Progenitor cell of endocrine pancreas (in vitro differentiated cells): ENCODE results near the gene TSSK1B. TPM values are rescaled to one million over a fixed set of nuclear protein-coding genes. Genes with fewer than 3 reads are reported as not detected.

Experiments
- DNase-seq: peaks from one replicate; pipeline ENCODE4 v3.0.0; 2021; ENCODE audit warnings: low spot score; ENCODE audit not compliant: unreplicated experiment
- H3K27ac Mint-ChIP-seq: 2 replicates; pipeline ENCODE4 v1.8.0; 2021; ENCODE audit warnings: mild to moderate bottlenecking, moderate library complexity, mixed read lengths
- H3K27me3 Mint-ChIP-seq: 2 replicates; pipeline ENCODE4 v1.8.0; 2021; ENCODE audit warnings: mixed read lengths
- H3K36me3 Mint-ChIP-seq: 2 replicates; pipeline ENCODE4 v1.8.0; 2022; ENCODE audit warnings: mixed read lengths; ENCODE audit not compliant: insufficient read depth
- H3K4me1 Mint-ChIP-seq: 2 replicates; pipeline ENCODE4 v1.8.0; 2021; ENCODE audit warnings: low read depth, mixed read lengths
- H3K4me3 Mint-ChIP-seq: 2 replicates; pipeline ENCODE4 v1.8.0; 2021; ENCODE audit warnings: low read depth, mild to moderate bottlenecking, moderate library complexity, mixed read lengths
- H3K9me3 Mint-ChIP-seq: 2 replicates; pipeline ENCODE4 v1.8.0; 2021; ENCODE audit warnings: low read depth, mixed read lengths
- total RNA-seq: library from RNA; stranded (reverse); gene quantifications from 2 replicates; pipeline ENCODE4 v1.2.1, GENCODE V29; 2021
- TF ChIP-seq, protein P1 (sequence below): fragments of 200-600 bp; sonication (generic); IDR thresholded peaks from one replicate; pipeline ENCODE4 v1.5.0; 2021; ENCODE audit warnings: antibody characterized with exemption, mild to moderate bottlenecking; ENCODE audit not compliant: unreplicated experiment

The TSSK1B gene
- total RNA-seq, 1 donor from 2014 or later = 0.29 TPM

DNA sequence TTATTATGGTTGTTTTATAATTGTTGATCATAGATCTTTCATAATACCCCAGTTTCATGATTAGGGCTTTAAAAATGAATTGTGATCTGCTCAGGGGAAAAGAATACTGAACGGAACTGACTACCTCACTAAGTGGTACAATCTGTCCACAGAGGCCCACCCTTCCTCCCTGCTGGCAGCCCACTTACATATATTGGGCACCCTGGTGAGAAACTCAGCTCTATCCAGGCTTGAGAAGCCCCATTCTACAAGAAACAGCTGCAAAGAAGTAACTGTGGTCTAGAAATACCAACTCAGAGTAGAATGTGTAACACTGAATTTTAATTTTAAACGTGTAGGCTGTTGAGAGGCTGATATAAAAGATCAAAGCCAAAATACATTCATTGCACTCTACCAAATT lies 46.9 kb downstream of the TSSK1B start:
- Mint-ChIP-seq H3K27me3 (no peaks in the 10 kb centered on the region), H3K27ac (no peak overlapping the region), H3K36me3 (no peaks in the 10 kb centered on the region), H3K9me3 (no peaks in the 10 kb centered on the region), H3K4me1 (no peaks in the 10 kb centered on the region), H3K4me3 (no peak overlapping the region)
- TF ChIP-seq, protein P1, sequence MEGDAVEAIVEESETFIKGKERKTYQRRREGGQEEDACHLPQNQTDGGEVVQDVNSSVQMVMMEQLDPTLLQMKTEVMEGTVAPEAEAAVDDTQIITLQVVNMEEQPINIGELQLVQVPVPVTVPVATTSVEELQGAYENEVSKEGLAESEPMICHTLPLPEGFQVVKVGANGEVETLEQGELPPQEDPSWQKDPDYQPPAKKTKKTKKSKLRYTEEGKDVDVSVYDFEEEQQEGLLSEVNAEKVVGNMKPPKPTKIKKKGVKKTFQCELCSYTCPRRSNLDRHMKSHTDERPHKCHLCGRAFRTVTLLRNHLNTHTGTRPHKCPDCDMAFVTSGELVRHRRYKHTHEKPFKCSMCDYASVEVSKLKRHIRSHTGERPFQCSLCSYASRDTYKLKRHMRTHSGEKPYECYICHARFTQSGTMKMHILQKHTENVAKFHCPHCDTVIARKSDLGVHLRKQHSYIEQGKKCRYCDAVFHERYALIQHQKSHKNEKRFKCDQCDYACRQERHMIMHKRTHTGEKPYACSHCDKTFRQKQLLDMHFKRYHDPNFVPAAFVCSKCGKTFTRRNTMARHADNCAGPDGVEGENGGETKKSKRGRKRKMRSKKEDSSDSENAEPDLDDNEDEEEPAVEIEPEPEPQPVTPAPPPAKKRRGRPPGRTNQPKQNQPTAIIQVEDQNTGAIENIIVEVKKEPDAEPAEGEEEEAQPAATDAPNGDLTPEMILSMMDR = no peak
- DNase-seq = no peak

DNA sequence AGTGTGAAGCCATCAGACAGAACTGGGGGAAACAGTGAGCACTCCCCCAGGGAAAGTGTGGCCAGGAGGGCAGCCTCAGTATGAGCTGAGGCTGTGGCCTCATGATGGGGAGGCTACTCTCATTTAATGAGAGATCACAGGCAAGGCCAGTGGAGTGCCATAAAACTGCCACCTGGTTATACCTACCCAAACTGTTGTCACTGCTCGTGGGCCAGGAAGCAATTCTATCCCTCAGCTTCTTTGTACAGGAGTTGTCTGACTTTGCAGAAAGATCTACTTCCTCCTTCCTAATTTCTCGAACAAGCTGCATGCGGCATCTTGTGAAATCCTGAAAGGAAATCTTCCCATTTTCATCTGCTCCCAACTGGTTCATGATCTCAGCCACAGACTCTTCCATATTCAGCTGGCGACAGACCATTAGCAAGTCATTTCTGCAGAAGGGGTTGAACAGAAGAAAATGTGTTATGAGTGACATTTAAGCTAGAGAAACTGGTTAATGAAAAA lies 50.0 kb downstream of the TSSK1B start:
- Mint-ChIP-seq H3K4me3 (no peak overlapping the region), H3K36me3 (no peaks in the 10 kb centered on the region), H3K9me3 (no peaks in the 10 kb centered on the region), H3K27me3 (no peaks in the 10 kb centered on the region), H3K4me1 (peaks cover 8% of the 10 kb centered on the region), H3K27ac (no peak overlapping the region)
- DNase-seq = no peak
- TF ChIP-seq, protein P1 = no peak

DNA sequence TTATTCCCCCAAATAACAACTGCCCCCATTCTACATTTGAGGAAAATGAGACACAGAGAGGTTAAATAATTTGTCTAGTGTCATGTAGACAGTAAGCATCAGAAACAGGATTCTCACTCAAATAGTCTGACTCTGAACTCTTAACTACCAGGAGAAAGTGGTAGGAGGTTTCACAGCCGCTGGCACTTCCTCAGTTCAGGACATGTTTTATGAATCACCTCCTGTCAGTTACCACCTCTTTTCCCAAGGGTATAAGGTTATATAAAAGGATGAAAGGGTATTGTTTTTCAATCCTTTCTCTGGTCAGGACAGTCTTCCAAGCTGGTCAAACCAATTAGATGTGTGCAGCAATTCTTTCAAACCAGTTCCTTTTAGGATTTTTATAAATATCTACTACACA lies 52.1 kb downstream of the TSSK1B start:
- Mint-ChIP-seq H3K4me3 (no peak overlapping the region), H3K27ac (no peak overlapping the region), H3K4me1 (peaks cover 8% of the 10 kb centered on the region), H3K36me3 (no peaks in the 10 kb centered on the region), H3K9me3 (no peaks in the 10 kb centered on the region), H3K27me3 (no peaks in the 10 kb centered on the region)
- TF ChIP-seq, protein P1 = no peak
- no peak for DNase-seq

Other genes starting within 250 kb of the TSSK1B start
- gene MCC, start 53.5 kb upstream of the TSSK1B start, total RNA-seq = 17.9 and 18.9 TPM in 2 replicates
- 37.3 and 41.2 TPM in 2 replicates for gene YTHDC2, start 78.7 kb upstream of the TSSK1B start, total RNA-seq